H9 (cell line): ENCODE measurements around the gene LDLRAD4. TPM values are rescaled to one million over a fixed set of nuclear protein-coding genes. Genes with fewer than 3 reads are reported as not detected.

Source experiments
- DNase-seq: peaks from one replicate; pipeline ENCODE4 v3.0.0-alpha.2; 2017
- H2AFZ ChIP-seq: one replicate; pipeline ENCODE4 v1.6.1; 2013; ENCODE audit warnings: mild to moderate bottlenecking, low read length, control low read depth, moderate library complexity
- H2AK5ac ChIP-seq: 2 replicates; pipeline ENCODE4 v1.6.1; 2013; ENCODE audit warnings: low read length, control low read depth, mixed read lengths; ENCODE audit not compliant: insufficient read length
- H2BK120ac ChIP-seq: one replicate; pipeline ENCODE4 v1.6.1; 2013; ENCODE audit warnings: low read depth, mild to moderate bottlenecking, low read length, control low read depth, inconsistent platforms; ENCODE audit not compliant: poor library complexity, severe bottlenecking
- H2BK12ac ChIP-seq: 2 replicates; pipeline ENCODE4 v1.6.1; 2013; ENCODE audit warnings: low read length, control low read depth, mixed read lengths, low read depth; ENCODE audit not compliant: insufficient read length
- H2BK15ac ChIP-seq: 2 replicates; pipeline ENCODE4 v1.6.1; 2013; ENCODE audit warnings: low read depth, low read length, control low read depth
- H2BK20ac ChIP-seq: one replicate; pipeline ENCODE4 v1.6.1; 2013; ENCODE audit warnings: low read depth, mild to moderate bottlenecking, low read length, control low read depth, inconsistent platforms; ENCODE audit not compliant: poor library complexity, severe bottlenecking
- H2BK5ac ChIP-seq: 2 replicates; pipeline ENCODE4 v1.6.1; 2013; ENCODE audit warnings: low read length, control low read depth, mixed read lengths; ENCODE audit not compliant: insufficient read length
- H3K14ac ChIP-seq: 2 replicates; pipeline ENCODE4 v1.6.1; 2013; ENCODE audit warnings: low read length, control low read depth; ENCODE audit not compliant: insufficient read depth
- H3K18ac ChIP-seq: 2 replicates; pipeline ENCODE4 v1.6.1; 2013; ENCODE audit warnings: low read depth, mild to moderate bottlenecking, mixed read lengths, low read length, control low read depth; ENCODE audit not compliant: insufficient read length
- H3K23ac ChIP-seq: 2 replicates; pipeline ENCODE4 v1.6.1; 2013; ENCODE audit warnings: low read length, control low read depth, mixed read lengths, low read depth; ENCODE audit not compliant: insufficient read length
- H3K23me2 ChIP-seq: 2 replicates; pipeline ENCODE4 v1.6.1; 2013; ENCODE audit warnings: low read depth, mild to moderate bottlenecking, mixed read lengths, low read length, control low read depth; ENCODE audit not compliant: insufficient read length, poor library complexity, severe bottlenecking
- H3K27ac ChIP-seq: 2 replicates; pipeline ENCODE4 v1.5.1; 2013; ENCODE audit warnings: low read length, control low read depth, mixed read lengths, low read depth; ENCODE audit not compliant: insufficient read length
- H3K27me3 ChIP-seq: 2 replicates; pipeline ENCODE4 v1.6.1; 2013; ENCODE audit warnings: low read length, control low read depth, inconsistent platforms; ENCODE audit not compliant: insufficient read depth
- H3K4ac ChIP-seq: 2 replicates; pipeline ENCODE4 v1.6.1; 2013; ENCODE audit warnings: low read depth, mild to moderate bottlenecking, control low read depth, inconsistent platforms, low read length, moderate library complexity
- H3K4me1 ChIP-seq: 2 replicates; pipeline ENCODE4 v1.6.1; 2013; ENCODE audit warnings: low read length, control low read depth, inconsistent platforms; ENCODE audit not compliant: insufficient read depth
- H3K4me2 ChIP-seq: 2 replicates; pipeline ENCODE4 v1.6.1; 2013; ENCODE audit warnings: low read length, control low read depth, mixed read lengths; ENCODE audit not compliant: insufficient read length, insufficient read depth
- H3K56ac ChIP-seq: 2 replicates; pipeline ENCODE4 v1.6.1; 2013; ENCODE audit warnings: low read depth, mild to moderate bottlenecking, mixed read lengths, low read length, control low read depth; ENCODE audit not compliant: insufficient read length
- H3K79me1 ChIP-seq: 2 replicates; pipeline ENCODE4 v1.6.1; 2013; ENCODE audit warnings: low read depth, mild to moderate bottlenecking, moderate library complexity, low read length, control low read depth, inconsistent platforms; ENCODE audit not compliant: insufficient read depth, poor library complexity, severe bottlenecking
- H3K79me2 ChIP-seq: 2 replicates; pipeline ENCODE4 v1.6.1; 2013; ENCODE audit warnings: low read length, control low read depth, inconsistent platforms; ENCODE audit not compliant: insufficient read depth
- H3K9ac ChIP-seq: 2 replicates; pipeline ENCODE4 v1.6.1; 2013; ENCODE audit warnings: low read length, control low read depth, mixed read lengths; ENCODE audit not compliant: insufficient read length; ENCODE audit errors: extremely low read depth
- H3K9me3 ChIP-seq: one replicate; pipeline ENCODE4 v1.6.1; 2013; ENCODE audit warnings: low read depth, low read length, inconsistent platforms; ENCODE audit not compliant: control insufficient read depth
- H3T11ph ChIP-seq: one replicate; pipeline ENCODE4 v1.6.1; 2013; ENCODE audit warnings: mild to moderate bottlenecking, low read length, control low read depth, inconsistent platforms
- H4K20me1 ChIP-seq: one replicate; pipeline ENCODE4 v1.6.1; 2013; ENCODE audit not compliant: control insufficient read depth, insufficient read length, insufficient read depth
- H4K5ac ChIP-seq: 2 replicates; pipeline ENCODE4 v1.6.1; 2013; ENCODE audit warnings: low read depth, mild to moderate bottlenecking, mixed read lengths, low read length, control low read depth; ENCODE audit not compliant: insufficient read length
- H4K8ac ChIP-seq: replicated peaks from 2 replicates; pipeline ENCODE4 v1.6.1; 2013; ENCODE audit warnings: low read length, control low read depth, mixed read lengths, low read depth; ENCODE audit not compliant: insufficient read length
- H4K91ac ChIP-seq: 2 replicates; pipeline ENCODE4 v1.6.1; 2013; ENCODE audit warnings: low read depth, mild to moderate bottlenecking, moderate library complexity, mixed read lengths, low read length, control low read depth; ENCODE audit not compliant: insufficient read length
- H3K27ac Mint-ChIP-seq, 3 experiments: 2 replicates in 2 of 3; 3 replicates in 1 of 3; pipeline ENCODE4 v1.8.0; 2020 to 2021; ENCODE audit warnings: mixed read lengths in 3 of 3, mild to moderate bottlenecking in 1 of 3, moderate library complexity in 1 of 3
- H3K27me3 Mint-ChIP-seq: 2 replicates; pipeline ENCODE4 v1.8.0; 2021; ENCODE audit warnings: low read depth, mild to moderate bottlenecking, moderate library complexity, mixed read lengths
- H3K36me3 Mint-ChIP-seq, 3 experiments: 2 replicates in 2 of 3; 3 replicates in 1 of 3; pipeline ENCODE4 v1.8.0; 2020 to 2021; ENCODE audit warnings: low read depth in 3 of 3, mixed read lengths in 3 of 3; ENCODE audit not compliant: insufficient read depth in 1 of 3
- H3K4me1 Mint-ChIP-seq, 2 experiments: 2 replicates each; pipeline ENCODE4 v1.8.0; 2020; ENCODE audit warnings: mixed read lengths in 2 of 2
- H3K4me3 Mint-ChIP-seq, 2 experiments: 2 replicates in 1 of 2; 3 replicates in 1 of 2; pipeline ENCODE4 v1.8.0; 2020 to 2021; ENCODE audit warnings: mild to moderate bottlenecking in 2 of 2, mixed read lengths in 2 of 2, moderate library complexity in 1 of 2
- H3K9me3 Mint-ChIP-seq, 2 experiments: 2 replicates in 1 of 2; 3 replicates in 1 of 2; pipeline ENCODE4 v1.8.0; 2020; ENCODE audit warnings: mild to moderate bottlenecking in 2 of 2, mixed read lengths in 2 of 2, moderate library complexity in 1 of 2
- WGBS: extraction: QIAGEN DNeasy Blood & Tissue Kit; methylation state at CpG from one replicate; pipeline ENCODE4 v1.1.7; 2013; ENCODE audit warnings: missing lambda C conversion rate, low lambda C conversion rate, mixed read lengths; ENCODE audit not compliant: insufficient read length; ENCODE audit errors: extremely low coverage; 5-methylcytosine and 5-hydroxymethylcytosine counted together
- total RNA-seq: library from RNA; stranded (reverse); gene quantifications from 2 replicates; pipeline ENCODE4 v1.2.1, GENCODE V29; 2021
- TF ChIP-seq, protein P1 (sequence below): fragments of 200-600 bp; sonication (generic); conservative IDR thresholded peaks from 3 replicates; pipeline ENCODE4 v1.8.0; 2021; ENCODE audit warnings: antibody characterized with exemption, mild to moderate bottlenecking

The LDLRAD4 gene
- total RNA-seq, 1 experiment from 2014 or later, result 3.9 TPM

DNA sequence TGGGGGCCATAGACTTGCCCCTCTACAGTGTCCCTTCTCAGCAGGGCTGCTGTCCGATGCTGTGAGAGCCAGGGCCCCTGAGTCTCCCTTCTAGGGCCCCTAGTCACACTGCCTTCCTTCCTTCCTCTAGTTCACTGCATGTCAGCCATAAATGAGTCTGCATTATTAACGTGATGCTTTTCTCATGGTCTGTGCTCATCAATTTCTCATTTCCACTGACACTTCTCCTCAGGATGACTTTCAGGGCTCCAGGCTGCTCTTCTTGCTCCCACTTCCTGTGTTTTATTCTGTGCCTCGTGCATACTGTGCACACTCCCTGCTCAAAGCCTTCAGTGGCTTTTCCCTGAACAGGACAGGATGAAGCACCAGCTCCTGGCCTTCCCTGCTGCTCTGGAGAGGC, 361.3 kb downstream of the LDLRAD4 start:
- no CpG with 5 or more reads among the region's 3 CpGs for WGBS
- Histone ChIP-seq H3K27ac (no peak overlapping the region), H3T11ph (no peak overlapping the region), H3K79me2 (no peaks in the 10 kb centered on the region), H4K20me1 (no peaks in the 10 kb centered on the region), H2BK120ac (no peak overlapping the region), H3K79me1 (no peaks in the 10 kb centered on the region), H2BK12ac (no peak overlapping the region), H3K18ac (no peak overlapping the region), H3K4me2 (no peak overlapping the region), H2AFZ (no peak overlapping the region), H4K91ac (no peak overlapping the region), H3K27me3 (no peaks in the 10 kb centered on the region), H3K4me1 (no peaks in the 10 kb centered on the region), H2BK5ac (no peak overlapping the region), H3K23me2 (no peaks in the 10 kb centered on the region), H3K4ac (no peak overlapping the region; the same call in 1 of the 2 replicates), H3K9me3 (no peaks in the 10 kb centered on the region), H2AK5ac (no peak overlapping the region), H3K23ac (no peak overlapping the region), H3K14ac (no peak overlapping the region), H3K56ac (no peak overlapping the region), H2BK20ac (no peak overlapping the region), H4K5ac (no peak overlapping the region), H4K8ac (no peak overlapping the region), H3K9ac (no peak overlapping the region), H2BK15ac (no peak overlapping the region)
- no peaks in the 10 kb centered on the region for H3K27me3 Mint-ChIP-seq
- H3K4me1 Mint-ChIP-seq, result no peaks in the 10 kb centered on the region
- H3K27ac Mint-ChIP-seq, result peak overlapping the region in 1 of 3 experiments; percentile 2; a peak in 1 of 7 replicates
- TF ChIP-seq, protein P1, sequence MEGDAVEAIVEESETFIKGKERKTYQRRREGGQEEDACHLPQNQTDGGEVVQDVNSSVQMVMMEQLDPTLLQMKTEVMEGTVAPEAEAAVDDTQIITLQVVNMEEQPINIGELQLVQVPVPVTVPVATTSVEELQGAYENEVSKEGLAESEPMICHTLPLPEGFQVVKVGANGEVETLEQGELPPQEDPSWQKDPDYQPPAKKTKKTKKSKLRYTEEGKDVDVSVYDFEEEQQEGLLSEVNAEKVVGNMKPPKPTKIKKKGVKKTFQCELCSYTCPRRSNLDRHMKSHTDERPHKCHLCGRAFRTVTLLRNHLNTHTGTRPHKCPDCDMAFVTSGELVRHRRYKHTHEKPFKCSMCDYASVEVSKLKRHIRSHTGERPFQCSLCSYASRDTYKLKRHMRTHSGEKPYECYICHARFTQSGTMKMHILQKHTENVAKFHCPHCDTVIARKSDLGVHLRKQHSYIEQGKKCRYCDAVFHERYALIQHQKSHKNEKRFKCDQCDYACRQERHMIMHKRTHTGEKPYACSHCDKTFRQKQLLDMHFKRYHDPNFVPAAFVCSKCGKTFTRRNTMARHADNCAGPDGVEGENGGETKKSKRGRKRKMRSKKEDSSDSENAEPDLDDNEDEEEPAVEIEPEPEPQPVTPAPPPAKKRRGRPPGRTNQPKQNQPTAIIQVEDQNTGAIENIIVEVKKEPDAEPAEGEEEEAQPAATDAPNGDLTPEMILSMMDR, result no peak
- no peak overlapping the region for H3K4me3 Mint-ChIP-seq
- no peak for DNase-seq
- H3K36me3 Mint-ChIP-seq, result no peaks in the 10 kb centered on the region; a peak in 1 of 7 replicates
- H3K9me3 Mint-ChIP-seq, result no peaks in the 10 kb centered on the region
